WERI-Rb-1 (cell line): ENCODE results near the gene DEFB131A.
"Not testable (repeated sequence)": the region's sequence is repeated elsewhere in the genome, so short reads cannot be mapped to it uniquely, and the experiment has no call there.

Experiments
- DNase-seq: peaks from one replicate; pipeline ENCODE4 v3.0.0-alpha.2; 2020
- H3K27ac ChIP-seq: fragments of 250-450 bp; sonication (Bioruptor Pico); 2 replicates; pipeline ENCODE4 v1.5.1; 2020; ENCODE audit warnings: mild to moderate bottlenecking, moderate library complexity
- H3K27me3 ChIP-seq: fragments of 250-450 bp; sonication (Bioruptor Pico); 2 replicates; pipeline ENCODE4 v1.5.1; 2021; ENCODE audit warnings: mild to moderate bottlenecking, low read depth, moderate library complexity; ENCODE audit not compliant: insufficient read depth, severe bottlenecking
- H3K36me3 ChIP-seq: fragments of 250-450 bp; sonication (Bioruptor Pico); 2 replicates; pipeline ENCODE4 v1.5.1; 2020; ENCODE audit warnings: mild to moderate bottlenecking, moderate library complexity
- H3K4me3 ChIP-seq: 2 replicates; pipeline ENCODE4 v1.5.1; 2011; ENCODE audit warnings: low read depth, mild to moderate bottlenecking, control low read depth, low read length
- H3K9me3 ChIP-seq: fragments of 250-450 bp; sonication (Bioruptor Pico); 2 replicates; pipeline ENCODE4 v1.5.1; 2021; ENCODE audit warnings: mild to moderate bottlenecking, moderate library complexity; ENCODE audit not compliant: severe bottlenecking
- CTCF ChIP-seq: IDR thresholded peaks from 2 replicates; pipeline ENCODE4 v1.5.1; 2011; ENCODE audit warnings: low read depth, mild to moderate bottlenecking, control low read depth, inconsistent platforms, low read length

The DEFB131A gene

DNA sequence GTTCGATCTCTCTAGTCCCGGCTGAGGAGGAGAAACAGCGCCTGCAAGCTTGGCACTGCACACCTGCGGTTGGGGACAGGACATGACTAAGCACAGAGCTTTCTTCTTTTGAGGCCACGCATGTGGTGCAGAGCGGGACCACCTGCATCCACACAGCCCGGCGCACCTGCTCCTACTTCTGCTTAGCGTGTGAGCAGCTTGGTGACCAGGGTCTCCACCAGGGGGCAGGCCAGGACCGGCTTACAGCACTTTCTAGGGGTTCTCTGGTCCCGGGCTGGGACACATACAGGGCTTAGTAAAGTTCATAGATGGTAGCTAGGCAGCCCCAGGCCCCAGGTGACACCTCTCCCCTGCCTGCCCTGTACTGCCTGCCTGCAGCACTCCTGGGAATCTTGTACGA lies 51.2 kb downstream of the DEFB131A start:
- TF ChIP-seq CTCF, result peak; percentile 69
- H3K4me3 ChIP-seq, H3K27ac ChIP-seq, H3K27me3 ChIP-seq, H3K36me3 ChIP-seq, H3K9me3 ChIP-seq: not testable (repeated sequence)
- DNase-seq, result peak; percentile 90

DNA sequence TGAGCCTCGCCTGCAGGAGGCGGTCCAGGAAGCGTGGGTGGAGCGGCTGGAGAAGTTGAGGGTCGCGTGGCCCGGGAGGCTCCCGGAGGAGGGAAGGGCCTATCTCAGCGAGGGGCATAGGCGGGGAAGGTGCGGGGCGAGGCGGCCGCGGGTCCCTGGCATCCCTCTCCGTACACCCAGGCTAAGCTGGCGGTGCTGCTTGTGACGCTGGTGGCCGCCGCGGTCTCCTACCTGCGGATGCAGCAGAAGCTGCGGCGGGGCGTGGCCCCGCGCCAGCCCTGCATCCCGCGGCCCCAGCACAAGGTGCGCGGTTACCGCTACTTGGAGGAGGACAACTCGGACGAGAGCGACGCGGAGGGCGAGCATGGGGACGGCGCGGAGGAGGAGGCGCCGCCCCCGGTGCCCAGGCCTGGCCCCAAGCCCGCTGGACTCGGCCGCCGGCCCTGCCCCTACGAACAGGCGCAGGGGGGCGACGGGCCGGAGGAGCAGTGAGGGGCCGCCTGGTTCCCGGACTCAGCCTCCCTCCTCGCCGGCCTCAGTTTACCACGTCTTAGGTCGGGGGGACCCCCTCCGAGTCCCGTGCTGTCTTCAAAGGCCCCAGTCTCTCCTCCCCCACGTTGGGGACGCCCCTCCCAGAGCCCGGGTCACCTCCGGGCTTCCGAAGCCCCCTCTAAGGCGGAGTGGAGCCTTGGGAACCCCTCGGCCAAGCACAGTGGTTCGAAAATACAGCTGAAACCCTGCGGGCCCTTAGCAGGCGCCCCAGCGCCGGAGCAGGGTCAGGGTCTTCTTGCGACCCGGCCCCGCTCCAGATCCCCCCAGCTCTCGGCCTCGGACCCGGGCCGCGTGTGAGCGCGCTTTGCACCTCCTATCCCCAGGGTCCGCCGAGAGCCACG lies 53.6 kb downstream of the DEFB131A start:
- not testable (repeated sequence) for H3K27me3 ChIP-seq, H3K27ac ChIP-seq, H3K4me3 ChIP-seq, DNase-seq, H3K9me3 ChIP-seq, H3K36me3 ChIP-seq

GRCh38 chr4:9498468-9499040 lies 54.3 kb downstream of the DEFB131A start:
- H3K36me3 ChIP-seq, H3K27me3 ChIP-seq, H3K4me3 ChIP-seq, DNase-seq, H3K9me3 ChIP-seq, H3K27ac ChIP-seq: not testable (repeated sequence)

GRCh38 chr4:9499974-9500487 lies 55.8 kb downstream of the DEFB131A start:
- not testable (repeated sequence) for DNase-seq, H3K9me3 ChIP-seq, H3K27ac ChIP-seq, H3K36me3 ChIP-seq, H3K27me3 ChIP-seq, H3K4me3 ChIP-seq
